Left ventricle myocardium superior (tissue), 1 donor: Measurements from ENCODE around the gene SMAD3. TPM values are rescaled to one million over a fixed set of nuclear protein-coding genes. Genes with fewer than 3 reads are reported as not detected.

Source experiments
- ATAC-seq: fragments of 200-7000 bp; cut with Tn5 transposase; one replicate; pipeline ENCODE4 v1.9.1; 2020; ENCODE audit warnings: mild to moderate bottlenecking, moderate library complexity
- DNase-seq: peaks from one replicate; pipeline ENCODE4 v3.0.0-alpha.2; 2020
- intact Hi-C: fragments of 100-400 bp; cut with micrococcal nuclease; formaldehyde crosslinking; loops from one replicate; pipeline ENCODE4 v1.11.0; 2022
- total RNA-seq: library from RNA; stranded (reverse); fragmentation: NEBNext Ultra II Directional; extraction: Animal tissue kit (Norgen Biotek cat#: 25700); gene quantifications from one replicate; pipeline ENCODE4 v1.2.1, GENCODE V29; 2021
- donor health status: DM: no; HTN: yes; CAD: no; lungs with severe emphysema.

The SMAD3 gene
- total RNA-seq, 1 donor from 2014 or later: 16.7 TPM

DNA sequence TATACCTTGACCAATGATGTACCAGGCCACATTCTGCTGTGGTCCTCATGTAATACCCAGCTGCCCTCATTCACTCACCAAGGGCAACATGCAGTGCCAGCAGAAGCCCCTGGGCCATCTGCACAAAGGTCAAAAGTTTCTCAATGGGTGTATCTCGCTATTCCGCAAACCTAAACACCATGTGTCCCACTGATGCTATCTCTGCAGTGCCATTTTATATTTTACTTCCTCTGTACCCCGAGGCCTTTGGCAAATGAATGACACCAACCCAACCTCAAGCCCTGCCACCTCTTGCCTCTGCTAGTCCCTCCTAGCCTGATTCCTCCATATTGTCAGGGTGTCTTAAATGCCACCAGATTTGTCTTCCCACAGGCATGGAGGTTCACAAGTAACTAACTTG lies 129.9 kb downstream of the SMAD3 start:
- intact Hi-C loops: no loop called here
- no peak for DNase-seq
- ATAC-seq: no peak

DNA sequence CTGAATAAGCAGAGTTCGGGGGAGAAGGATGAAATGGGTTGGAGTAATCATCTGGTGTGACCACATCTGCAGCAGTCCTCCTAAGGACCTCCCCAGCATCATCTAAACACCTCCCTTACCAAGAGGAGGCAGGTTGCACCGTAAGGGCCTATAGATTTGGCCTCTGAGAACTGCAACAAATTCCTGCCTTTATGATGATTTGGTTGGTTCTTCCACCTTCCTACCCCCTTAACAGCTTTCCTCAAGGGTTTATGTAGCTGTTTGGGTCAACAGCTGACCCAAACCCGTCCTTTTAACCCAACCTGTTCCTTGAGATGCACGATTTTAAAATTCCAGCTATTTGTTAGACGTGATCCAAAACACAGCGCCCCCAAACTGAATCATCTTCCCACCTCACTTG lies 130.8 kb downstream of the SMAD3 start:
- ATAC-seq (no peak), DNase-seq (no peak)
- intact Hi-C loops: no loop called here

DNA sequence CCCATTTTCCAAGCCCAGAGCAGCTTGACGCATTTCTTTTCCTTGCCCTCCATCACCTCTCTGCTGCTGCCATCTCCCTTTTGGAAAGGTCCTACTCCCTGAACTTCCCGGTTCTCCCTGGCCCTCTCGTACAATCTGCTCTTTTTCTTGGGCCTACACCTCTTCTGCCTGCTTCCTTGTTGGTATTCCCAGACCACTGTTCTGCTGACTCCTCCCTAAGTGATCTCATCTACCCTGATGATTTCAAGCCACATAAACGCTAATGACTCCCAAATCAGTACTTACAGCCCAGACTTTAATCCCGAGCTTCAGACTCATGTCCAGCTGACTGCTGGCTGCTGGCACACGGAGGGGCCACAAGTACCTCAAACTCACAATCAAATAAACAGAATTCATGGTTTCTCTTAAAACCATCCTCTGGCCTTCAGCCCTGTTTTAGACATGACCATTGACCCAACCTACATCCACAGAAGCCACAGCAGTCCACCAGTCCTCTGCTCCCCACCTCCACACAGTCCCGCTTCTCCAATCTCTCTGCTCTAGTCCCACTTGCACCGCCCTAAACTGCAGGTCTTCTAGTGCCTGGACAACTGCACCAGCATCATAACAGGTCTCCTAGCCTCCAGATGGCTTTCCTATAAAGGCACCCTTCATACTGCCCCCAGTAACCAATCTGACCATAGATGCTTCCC lies 131.4 kb downstream of the SMAD3 start:
- intact Hi-C loops: no loop called here
- ATAC-seq: peak; percentile 21
- no peak for DNase-seq

DNA sequence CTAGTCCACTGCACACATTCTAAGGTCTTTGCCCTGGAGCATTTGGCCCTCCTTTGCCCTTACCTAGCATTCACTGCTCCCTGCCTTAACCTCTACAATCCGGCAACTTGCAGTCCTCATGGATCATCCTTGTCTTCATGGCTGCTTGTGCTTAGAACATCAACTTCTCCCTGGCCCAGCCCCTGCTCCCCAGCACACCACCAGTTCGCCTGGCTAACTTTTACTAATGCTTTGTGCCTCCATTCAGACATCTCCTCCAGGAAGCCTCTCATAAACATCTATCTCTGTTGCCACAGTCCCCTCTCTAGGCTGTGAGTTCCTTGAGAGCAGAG lies 131.9 kb downstream of the SMAD3 start:
- intact Hi-C loops: no loop called here
- ATAC-seq: no peak

DNA sequence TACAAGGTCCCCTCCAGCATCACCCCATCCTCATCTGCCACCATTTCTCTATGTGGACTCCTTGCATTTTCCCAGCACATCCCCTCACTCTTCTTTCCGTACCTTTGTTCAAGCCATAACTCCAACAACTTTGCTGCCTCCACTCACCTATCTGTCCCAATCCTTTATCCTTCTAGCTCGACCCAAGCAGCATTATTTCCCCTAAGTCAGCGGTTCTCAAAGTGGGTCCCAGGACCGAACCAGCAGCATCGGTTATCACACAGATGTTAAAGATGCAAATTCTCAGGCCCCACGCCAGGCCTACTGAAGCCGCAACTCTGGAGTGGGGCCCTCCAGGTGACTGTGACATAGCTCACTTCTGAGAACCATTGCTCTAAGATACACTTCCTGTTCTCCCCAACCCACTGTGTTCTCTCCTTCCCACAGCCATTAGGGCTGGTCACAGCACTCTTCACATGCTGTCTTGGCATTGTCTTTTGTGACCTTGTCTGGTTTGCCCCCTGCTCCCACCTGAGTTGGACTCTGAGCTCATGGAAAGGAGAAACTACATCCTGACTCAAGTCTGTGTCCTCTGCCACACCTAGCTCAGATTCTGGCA lies 132.9 kb downstream of the SMAD3 start:
- DNase-seq: no peak
- intact Hi-C loops: no loop called here
- ATAC-seq: no peak

More for the DNA sequence above, 131.9 kb downstream of the SMAD3 start:
- DNase-seq: no peak

DNA sequence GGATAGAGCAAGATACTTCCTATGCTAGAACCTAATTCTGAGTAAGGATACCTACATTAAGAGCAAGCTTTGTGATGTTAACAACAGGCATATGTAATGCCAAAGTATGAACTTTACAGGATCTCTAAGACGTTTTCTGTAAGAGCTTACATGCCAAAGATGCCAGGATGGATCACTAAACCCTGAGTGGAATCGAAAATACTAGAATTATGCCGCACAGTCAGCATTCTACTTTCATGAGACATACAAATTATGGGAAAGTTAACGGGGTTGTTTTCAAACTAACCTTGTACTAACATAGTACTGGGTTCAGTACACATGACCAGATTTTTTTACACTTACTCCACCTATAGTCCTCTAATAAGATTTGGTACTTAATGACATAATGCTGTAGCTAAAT lies 134.0 kb downstream of the SMAD3 start:
- ATAC-seq: no peak
- intact Hi-C loops: no loop called here
- no peak for DNase-seq

DNA sequence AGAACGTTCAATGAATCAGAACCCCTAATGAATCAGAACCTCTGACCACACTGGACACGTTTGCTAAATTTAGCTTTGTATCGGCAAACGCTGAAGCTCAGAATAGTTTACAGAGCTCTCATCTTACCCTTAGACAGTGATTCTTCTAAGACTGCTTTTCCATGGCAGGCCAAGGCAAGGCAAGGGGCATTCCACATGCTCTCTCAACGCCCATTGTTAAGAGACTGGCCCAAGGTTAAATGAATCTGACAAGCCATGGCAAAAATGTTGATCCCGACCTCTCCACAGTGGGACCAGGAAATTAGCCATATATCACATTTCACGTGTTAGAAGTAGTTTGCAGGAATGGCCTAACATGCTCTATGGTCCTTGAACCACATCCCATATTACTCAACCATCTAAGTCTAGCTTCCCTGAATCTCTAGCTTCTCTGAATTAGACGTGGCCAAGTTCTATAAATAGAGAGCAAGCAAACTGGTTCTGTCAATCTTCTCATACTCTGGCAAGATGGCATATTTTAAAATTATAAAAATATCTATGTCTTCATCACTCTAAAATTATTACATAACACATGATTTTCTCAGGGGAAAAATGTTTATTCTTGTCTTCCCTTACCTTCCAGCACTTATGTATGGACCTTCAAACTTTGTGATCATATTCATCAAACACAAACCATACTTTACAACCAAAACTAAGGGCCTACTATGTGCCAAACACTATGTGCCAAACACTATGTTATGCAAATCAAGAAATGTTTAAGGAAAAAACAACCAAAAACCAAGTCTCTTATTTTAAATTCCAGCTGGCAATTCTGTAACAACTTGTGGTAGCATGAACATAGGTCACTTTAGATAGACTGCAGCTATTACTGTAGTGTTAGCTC lies 134.7 kb downstream of the SMAD3 start:
- ATAC-seq: peak; percentile 42
- no peak for DNase-seq
- intact Hi-C loops: no loop called here

DNA sequence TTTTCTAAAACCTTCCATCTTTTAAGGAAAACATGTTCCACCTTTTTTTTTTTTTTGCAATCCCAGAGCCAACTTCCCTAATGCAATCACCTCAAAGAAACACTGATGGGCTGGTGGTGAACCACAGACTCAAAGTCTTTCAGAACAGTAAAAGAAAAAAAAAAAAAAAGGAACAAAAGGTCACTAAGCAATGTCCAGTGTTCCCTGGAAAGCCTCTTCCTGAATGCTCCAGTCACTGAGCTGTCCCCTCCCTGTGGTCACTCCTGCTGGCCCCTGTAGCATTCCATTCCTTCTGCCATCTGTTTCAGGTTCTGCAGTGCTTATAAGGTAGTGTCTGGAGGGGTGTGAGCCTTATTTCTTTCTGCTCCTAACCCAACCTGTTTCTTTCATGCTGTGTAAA lies 135.7 kb downstream of the SMAD3 start:
- ATAC-seq: peak; percentile 19
- intact Hi-C loops: no loop called here
- no peak for DNase-seq

DNA sequence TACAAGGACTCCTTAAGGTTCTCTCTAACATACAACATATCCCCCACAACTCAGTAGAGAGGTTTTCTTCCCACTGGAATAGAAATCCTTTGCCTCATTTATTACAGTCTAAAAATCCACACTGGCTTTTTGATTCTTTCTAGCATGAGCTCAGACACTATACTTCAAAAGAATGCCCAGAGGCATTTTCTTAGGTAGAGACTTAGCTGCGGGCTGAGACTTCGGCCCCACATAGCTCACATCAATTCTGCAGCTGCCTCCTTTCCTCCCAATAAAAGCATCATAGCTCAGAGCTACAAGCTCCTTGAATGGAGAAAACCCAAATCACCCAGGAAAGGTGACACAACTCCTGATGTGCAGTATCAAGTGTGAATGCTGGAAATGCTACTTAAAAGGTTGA lies 136.7 kb downstream of the SMAD3 start:
- no peak for ATAC-seq
- no peak for DNase-seq
- intact Hi-C loops: no loop called here

DNA sequence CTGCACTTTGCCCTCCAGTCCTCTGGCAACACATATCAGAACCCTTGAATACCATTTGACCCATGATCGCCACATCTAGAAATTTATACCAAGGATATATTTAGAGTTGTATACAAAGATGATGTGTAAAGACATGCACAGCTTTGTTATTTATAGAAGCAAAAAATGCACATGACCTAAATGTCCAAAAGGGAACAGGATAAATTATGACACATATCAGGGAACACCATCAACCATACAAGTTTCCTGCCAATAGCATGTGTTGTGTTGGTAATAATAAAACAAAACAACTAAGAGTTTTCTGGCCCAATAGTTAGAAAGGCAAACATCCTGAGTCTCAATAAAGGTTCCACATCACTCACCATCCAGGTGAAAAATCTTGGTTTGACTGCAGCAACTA lies 137.6 kb downstream of the SMAD3 start:
- DNase-seq: no peak
- intact Hi-C loops: no loop called here
- peak; percentile 26 for ATAC-seq

DNA sequence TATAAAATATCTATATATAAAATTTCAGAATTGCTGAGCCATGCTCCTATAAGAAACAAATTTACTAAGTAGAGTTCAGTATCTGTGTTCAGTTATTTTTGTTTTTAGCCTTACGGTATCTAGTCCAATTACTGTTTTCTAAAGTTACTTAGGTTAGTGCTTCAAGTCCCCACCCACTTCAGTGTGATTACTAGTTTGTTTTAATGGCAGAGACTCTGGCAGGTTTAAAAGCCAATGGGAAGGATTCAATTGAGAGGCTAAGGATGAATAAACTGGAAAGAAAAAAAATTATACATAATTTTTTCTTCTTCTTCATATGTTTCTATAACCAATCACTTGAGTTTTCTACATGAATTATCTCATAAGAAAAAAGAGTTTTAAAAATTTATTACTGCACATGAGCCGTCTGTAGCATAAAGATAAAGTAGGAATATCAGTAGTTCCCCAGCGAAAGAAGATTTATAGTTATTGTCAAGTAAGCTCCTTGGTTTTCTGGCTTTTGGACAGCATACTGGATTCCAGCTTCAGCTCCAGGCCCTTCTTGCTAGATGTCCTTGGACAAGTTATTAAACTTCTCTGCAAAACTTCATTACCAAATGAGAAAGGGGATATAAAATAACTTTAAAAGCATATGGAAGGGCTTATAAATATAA lies 142.3 kb downstream of the SMAD3 start:
- ATAC-seq (no peak), DNase-seq (no peak)
- intact Hi-C loops: no loop called here

DNA sequence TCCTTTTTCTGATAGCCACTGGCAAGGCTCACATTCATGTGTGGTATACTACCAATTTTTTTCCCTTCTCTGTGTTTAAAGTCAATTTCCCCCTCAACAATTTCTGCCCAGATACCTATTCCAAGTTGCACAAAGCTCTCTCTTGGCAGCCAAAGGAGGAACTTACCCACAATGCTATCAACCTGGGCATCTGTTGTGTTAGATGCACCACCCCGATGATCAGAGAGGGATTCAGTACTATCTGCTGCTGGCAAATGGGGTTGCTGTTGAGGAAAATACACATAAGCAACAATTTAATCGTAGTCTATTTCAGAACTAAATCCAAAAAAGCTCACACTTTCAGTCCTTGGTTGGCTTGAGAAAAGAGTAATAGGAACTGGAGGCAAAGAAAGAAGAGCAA lies 143.0 kb downstream of the SMAD3 start:
- intact Hi-C loops: no loop called here
- DNase-seq (no peak), ATAC-seq (no peak)

DNA sequence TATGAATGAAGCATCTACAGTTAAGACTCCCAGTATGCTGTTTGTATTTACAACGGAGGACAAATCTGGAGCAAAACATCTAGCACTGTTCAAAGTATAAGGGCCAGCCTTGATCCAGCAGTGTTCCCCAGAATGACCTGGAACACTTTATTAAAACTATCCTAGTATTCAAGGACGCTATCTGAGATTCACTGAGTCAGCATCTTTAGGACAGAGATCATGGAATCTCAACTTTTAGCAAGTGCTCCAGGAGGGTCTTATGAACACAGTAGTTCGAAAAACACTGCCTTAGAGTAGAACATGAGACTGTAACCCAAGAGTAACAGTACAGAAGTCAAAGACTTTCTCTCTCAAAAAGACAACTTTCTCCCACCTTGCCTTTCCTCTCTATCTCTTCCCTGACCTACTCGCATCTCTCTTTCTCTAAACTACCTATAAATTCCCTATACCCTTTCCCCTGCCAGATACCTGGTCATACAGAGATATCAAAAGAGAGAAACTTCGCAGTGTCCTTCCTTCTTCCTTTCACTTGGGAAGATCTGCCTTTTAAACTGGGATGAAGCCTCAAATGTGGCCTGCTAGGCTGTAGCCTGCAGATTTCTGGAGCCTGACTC lies 145.3 kb downstream of the SMAD3 start:
- ATAC-seq (no peak), DNase-seq (no peak)
- intact Hi-C loops: no loop called here

DNA sequence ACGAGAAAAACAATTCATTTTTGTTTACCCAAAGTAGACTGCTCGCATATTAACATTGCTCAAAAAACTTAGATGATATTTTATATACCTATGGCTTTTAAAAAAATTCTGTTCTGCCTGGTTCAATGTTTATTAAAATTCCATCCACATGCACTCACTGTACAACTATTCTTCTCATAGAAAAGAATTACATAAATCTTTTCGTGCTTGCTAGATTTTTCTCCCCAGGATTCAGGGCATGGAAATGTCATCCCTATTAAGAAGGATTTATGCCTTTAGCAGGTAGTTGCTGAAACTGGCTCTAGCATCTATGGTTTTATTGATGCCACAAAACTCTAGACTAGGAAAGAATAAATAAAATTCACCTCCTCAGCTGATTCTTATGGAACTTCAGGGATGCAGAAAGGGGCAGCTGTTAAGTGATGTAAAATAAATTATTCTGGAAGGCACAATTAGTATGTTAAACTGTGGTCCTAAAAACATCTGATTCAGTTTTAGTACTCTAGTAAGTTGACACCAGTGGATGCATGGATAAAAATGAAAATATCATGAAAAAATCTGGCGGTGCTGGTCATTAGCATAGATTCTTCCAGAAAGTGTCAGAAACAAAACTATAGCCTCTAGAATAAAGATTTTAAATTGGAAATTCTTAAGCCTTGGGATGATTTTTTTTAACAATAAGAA lies 147.4 kb downstream of the SMAD3 start:
- no peak for ATAC-seq
- intact Hi-C loops: no loop called here

DNA sequence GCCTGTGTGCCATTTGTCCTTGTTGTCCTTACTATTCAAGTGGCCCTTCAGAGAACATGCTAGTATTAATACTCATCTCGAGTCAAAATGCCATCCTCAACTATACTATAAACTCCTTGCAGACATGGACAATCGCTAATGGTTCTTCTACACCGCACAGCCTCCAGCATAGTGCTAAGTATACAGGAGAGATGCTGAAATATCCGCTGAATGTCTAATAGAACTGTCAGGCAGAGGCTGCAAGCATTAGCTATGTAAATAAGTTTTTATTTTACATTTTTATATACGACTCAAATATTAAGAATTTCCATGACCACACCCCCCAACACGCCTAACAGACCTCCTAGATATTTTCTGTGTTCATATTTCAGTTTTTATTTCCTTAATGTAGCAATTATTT lies 149.7 kb downstream of the SMAD3 start:
- intact Hi-C loops: no loop called here
- no peak for ATAC-seq

More for the DNA sequence above, 147.4 kb downstream of the SMAD3 start:
- DNase-seq: no peak

DNA sequence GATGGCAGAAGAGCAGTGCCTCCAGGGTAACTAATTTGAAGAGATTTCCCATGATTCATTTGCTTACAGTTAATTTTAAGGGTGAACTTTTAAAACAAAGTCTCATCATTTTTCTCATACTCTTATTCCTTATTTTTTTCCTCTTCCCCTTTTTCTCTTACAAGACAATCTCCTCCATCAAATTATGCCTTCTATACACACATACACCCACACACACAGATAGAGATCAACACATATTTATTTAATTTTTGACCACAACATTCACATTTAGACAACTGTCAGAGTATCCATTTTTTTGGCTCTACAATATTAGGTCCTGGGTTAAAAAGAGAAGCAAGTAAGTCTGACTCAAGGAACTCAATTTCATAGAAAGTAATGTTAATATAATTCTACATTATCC lies 151.5 kb downstream of the SMAD3 start:
- ATAC-seq: no peak
- DNase-seq: no peak
- intact Hi-C loops: no loop called here

More for the DNA sequence above, 149.7 kb downstream of the SMAD3 start:
- DNase-seq: no peak

DNA sequence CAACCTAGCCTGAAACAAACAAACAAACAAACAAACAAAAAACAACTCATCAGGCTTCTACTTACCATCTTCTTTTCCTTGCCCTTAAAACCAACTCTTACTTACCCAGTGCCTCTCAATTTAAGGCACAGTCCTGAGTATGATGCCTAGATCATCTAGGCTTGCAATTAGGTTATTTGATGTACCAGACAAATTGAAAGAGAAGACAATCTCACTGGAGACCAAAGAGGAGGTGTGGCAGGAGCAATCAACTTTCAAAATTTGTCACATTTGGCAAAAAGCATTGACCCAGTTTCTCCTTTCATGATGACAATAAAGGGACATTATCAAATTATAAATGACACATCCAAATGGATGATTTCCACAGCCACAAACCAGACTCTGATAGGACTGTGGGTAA lies 153.0 kb downstream of the SMAD3 start:
- ATAC-seq (no peak), DNase-seq (no peak)

DNA sequence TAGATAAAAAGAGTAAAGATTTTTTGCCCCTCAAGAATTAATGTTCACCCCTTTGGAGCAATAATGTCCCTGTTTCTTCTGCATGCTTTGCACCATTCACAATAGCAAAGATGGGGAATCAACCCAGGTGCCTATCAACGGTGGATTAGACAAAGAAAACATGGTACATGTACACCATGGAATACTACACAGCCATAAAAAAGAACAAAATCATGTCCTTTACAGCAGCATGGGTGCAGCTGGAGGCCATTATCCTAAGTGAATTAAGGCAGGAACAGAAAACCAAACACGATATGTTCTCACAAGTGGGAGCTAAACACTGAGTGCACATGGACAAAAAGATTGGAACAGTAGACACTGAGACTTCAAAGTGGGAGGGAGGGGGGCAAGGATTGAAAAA lies 153.9 kb downstream of the SMAD3 start:
- intact Hi-C loops: no loop called here
- ATAC-seq: no peak

More for the DNA sequence above, 153.0 kb downstream of the SMAD3 start:
- intact Hi-C loops: no loop called here

DNA sequence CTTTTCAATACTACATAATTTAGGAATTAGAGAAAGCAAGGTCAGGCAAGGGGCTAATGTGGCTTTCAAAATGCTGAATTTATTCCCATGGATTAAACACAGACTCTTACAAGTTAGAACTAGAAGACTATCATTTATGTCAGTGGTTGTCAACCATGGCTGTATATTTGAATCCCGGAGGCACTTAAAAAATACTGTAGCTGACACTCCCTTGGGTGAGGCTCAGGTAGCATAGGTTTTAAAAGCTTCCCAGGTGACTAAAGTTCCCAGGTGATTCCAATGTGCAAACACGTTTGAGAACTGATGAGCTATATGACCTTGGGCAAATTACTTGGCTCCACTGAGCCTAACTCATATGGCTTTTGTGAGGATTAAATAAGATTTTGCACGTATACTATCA lies 159.5 kb downstream of the SMAD3 start:
- intact Hi-C loops: no loop called here
- no peak for ATAC-seq
- no peak for DNase-seq

More for the DNA sequence above, 153.9 kb downstream of the SMAD3 start:
- no peak for DNase-seq
